ENCODE data around the gene MMS19.
A peak's percentile ranks its signal among the peaks of the same experiment; 100 is the strongest.

The MMS19 gene

DNA sequence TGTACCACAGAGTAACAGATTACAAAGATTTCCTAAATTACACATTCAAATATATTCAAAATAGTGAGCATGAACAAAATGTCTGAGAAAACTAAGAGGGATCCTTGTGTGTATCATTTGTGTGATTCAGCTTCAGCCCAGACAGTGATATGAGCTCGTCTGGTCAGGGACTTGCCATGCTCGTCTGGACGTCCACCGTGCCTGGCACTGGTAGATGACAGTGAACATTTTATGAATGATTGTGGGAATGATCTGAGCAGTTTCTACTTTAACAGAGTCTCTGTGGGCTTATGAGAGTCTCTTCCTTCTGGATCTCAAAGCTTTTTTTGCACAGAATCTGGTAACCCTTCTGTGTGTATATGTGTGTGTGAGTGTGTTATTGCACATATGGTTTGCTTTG lies 40.2 kb upstream of the MMS19 start:
- Mint-ChIP-seq H3K4me1 (peaks cover 42% of the 10 kb centered on the region), H3K4me3 (no peak overlapping the region), H3K27me3 (ENCODE audit: low read depth) (no peaks in the 10 kb centered on the region), H3K9me3 (no peaks in the 10 kb centered on the region), H3K27ac (peak overlapping the region; percentile 87 to 94 (median 90)), H3K36me3 (ENCODE audit: low read depth) (no peaks in the 10 kb centered on the region)
- TF ChIP-seq, protein P1, sequence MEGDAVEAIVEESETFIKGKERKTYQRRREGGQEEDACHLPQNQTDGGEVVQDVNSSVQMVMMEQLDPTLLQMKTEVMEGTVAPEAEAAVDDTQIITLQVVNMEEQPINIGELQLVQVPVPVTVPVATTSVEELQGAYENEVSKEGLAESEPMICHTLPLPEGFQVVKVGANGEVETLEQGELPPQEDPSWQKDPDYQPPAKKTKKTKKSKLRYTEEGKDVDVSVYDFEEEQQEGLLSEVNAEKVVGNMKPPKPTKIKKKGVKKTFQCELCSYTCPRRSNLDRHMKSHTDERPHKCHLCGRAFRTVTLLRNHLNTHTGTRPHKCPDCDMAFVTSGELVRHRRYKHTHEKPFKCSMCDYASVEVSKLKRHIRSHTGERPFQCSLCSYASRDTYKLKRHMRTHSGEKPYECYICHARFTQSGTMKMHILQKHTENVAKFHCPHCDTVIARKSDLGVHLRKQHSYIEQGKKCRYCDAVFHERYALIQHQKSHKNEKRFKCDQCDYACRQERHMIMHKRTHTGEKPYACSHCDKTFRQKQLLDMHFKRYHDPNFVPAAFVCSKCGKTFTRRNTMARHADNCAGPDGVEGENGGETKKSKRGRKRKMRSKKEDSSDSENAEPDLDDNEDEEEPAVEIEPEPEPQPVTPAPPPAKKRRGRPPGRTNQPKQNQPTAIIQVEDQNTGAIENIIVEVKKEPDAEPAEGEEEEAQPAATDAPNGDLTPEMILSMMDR (IDR thresholded peaks at IDR 0.05; ENCODE audit: unreplicated experiment in 3 of 3) = no peak

DNA sequence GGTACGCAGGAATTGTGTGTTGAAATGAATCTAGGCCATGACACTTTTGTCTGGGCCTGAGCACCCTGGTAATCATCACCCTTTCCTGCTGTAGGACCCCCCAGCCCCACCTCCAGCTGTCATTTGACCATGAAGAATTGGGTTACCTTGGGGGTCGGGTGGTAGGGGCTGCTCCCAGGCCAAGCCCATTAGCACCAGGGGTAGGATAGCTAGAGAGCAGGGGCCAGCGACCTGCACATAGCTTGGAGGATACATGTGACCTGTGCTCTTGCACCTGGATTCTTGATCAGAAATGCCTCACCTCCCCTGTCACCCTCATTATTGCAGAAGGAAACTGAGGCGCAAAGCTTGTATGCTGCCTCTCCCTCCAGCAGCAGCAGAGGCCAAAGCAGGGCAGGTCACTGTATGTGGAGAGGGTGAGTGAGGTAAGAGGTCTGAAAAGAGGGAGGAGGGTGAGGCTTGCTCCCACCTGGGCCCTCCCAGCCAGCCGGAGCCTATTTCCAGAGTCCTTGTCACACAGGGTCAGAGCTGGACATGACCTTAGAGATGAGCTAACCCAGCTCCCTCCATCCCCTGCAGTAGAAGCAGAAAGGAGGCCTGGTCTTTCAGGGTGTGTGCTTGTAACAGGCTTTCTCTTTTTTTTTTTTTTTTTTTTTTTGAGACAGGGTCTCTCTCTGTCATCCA lies 39.1 kb upstream of the MMS19 start:
- Mint-ChIP-seq H3K27ac (peak overlapping the region in 1 of 3 experiments; percentile 40), H3K4me3 (no peak overlapping the region), H3K27me3 (ENCODE audit: low read depth) (no peaks in the 10 kb centered on the region), H3K36me3 (ENCODE audit: low read depth) (no peaks in the 10 kb centered on the region), H3K9me3 (no peaks in the 10 kb centered on the region), H3K4me1 (peaks cover 31% of the 10 kb centered on the region)
- TF ChIP-seq, protein P1 (IDR thresholded peaks at IDR 0.05; ENCODE audit: unreplicated experiment in 3 of 3) = no peak

DNA sequence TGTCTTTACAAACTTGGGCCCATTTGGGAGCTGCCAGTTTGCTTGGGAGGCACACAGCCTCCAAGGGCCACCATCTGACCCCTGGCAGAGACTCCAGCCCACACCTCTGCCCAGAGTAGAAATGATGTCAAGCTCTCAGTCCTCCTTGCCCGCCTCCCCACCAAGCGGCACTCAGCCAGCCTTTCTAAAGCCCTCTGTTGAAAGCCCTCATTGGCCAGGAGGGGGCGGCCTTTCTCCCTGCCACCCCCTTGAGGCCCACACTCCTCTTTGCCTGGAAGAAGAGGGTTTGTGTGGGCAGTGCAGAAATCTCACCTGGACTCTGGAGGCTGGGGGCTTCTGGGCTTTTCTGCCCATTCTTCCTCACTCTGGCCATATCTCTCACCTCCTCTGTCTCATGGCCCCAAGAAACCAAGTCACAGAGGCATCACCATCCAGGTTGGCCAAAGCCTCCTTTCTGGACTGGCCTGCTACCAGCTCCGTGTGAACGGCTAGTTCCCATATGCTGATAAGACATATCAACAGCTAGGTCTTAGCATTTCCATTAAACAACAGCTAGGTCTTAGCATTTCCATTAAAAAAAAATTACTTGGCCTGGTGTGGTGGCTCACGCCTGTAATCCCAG lies 36.6 kb upstream of the MMS19 start:
- Mint-ChIP-seq H3K36me3 (ENCODE audit: low read depth) (peaks cover 3% of the 10 kb centered on the region), H3K9me3 (peaks cover 2% of the 10 kb centered on the region), H3K27ac (no peak overlapping the region), H3K27me3 (ENCODE audit: low read depth) (no peaks in the 10 kb centered on the region), H3K4me1 (peaks cover 17% of the 10 kb centered on the region), H3K4me3 (no peak overlapping the region)
- TF ChIP-seq, protein P1 (IDR thresholded peaks at IDR 0.05; ENCODE audit: unreplicated experiment in 3 of 3) = peak; percentile 8 to 42 (median 16)

DNA sequence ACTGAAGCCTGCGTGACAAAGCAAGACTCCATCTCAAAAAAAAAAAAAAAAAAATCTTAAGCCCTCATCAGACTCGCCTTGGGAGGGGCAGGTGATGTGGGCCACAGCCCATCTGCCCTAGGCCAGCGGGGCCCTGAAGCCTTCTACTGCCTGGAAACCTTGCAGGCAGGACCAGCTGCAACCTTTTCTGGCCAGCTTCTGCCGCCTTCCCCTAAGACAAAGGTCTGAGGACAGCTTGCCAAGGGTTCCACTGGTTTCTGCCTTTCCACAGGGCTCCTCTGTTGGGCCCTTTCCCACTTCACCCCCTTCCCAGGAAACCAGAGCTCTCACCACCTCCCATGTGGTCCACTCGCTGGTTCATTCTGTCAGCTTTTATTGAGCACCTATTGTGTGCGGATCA lies 35.7 kb upstream of the MMS19 start:
- no peak overlapping the region for H3K27ac Mint-ChIP-seq
- peaks cover 6% of the 10 kb centered on the region for H3K36me3 Mint-ChIP-seq (ENCODE audit: low read depth)
- H3K4me3 Mint-ChIP-seq = no peak overlapping the region
- H3K4me1 Mint-ChIP-seq = peaks cover 12% of the 10 kb centered on the region
- peaks cover 4% of the 10 kb centered on the region for H3K9me3 Mint-ChIP-seq
- H3K27me3 Mint-ChIP-seq (ENCODE audit: low read depth) = no peaks in the 10 kb centered on the region
- TF ChIP-seq, protein P1 (IDR thresholded peaks at IDR 0.05; ENCODE audit: unreplicated experiment in 3 of 3) = no peak

DNA sequence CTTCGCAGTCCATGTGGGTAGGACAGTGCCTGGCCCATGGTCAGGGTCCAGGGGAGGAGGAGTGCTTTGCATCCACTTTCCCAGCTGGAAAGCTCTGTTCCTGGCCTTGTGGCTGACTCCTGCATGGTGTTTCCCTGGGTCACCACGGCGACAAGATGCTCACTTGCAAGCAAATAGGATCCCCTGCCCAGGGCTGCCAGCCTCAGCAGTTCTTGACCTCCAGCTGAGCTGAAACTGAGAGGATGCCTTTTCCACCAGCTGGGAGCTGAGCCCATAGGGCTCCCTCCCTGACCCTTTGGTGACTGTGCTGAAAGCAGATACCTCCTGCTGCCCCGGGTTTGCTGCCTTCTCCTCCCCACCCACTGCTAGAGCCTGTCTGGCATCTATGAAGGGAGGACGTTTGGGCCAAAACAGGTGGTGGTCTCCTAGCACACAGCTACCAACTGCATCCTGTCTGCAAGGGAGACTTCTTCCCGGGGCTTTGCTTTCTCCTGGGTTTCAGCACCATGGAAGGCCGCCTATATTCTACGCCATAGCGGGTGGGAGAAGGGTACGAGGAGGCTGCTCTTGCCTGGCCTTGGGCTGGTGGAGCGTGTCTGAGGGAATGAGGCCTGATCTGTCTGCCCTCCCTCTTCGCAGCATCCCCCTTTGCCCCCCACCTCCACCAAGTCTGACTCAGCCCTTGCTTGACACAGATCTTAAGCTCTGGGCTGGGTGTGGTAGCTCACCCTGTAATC lies 34.9 kb upstream of the MMS19 start:
- H3K4me1 Mint-ChIP-seq = peaks cover 4% of the 10 kb centered on the region
- H3K4me3 Mint-ChIP-seq = no peak overlapping the region
- no peaks in the 10 kb centered on the region for H3K27me3 Mint-ChIP-seq (ENCODE audit: low read depth)
- H3K9me3 Mint-ChIP-seq = peaks cover 4% of the 10 kb centered on the region
- TF ChIP-seq, protein P1 (IDR thresholded peaks at IDR 0.05; ENCODE audit: unreplicated experiment in 3 of 3) = no peak
- H3K36me3 Mint-ChIP-seq (ENCODE audit: low read depth) = peaks cover 6% of the 10 kb centered on the region
- no peak overlapping the region for H3K27ac Mint-ChIP-seq
